HG03571 (cell line): ENCODE measurements around the gene TLNRD1.

Experiments
- ATAC-seq: cut with Tn5 transposase; IDR thresholded peaks from one replicate; pipeline ENCODE4 v1.9.1; 2021; ENCODE audit not compliant: unreplicated experiment

TLNRD1 gene

GRCh38 chr15:81053621-81054020 is 52.9 kb downstream of the TLNRD1 start:
- no peak for ATAC-seq

DNA sequence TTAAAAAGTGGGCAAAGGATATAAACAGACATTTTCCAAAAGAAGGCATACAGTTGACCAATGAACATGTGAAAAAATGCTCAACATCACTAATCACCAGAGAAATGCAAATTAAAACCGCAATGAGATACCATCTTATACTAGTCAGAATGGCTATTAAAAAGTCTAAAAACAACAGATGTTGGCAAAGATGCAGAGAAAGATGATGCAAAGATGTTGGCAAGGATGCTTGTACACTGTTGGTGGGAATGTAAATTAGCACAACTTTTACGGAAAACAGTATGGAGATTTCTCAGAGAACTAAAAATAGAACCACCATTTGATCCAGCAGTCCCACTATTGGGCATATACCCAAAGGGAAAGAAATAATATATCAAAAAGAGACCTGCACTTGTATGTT is 53.5 kb downstream of the TLNRD1 start:
- ATAC-seq = no peak
